Neural crest cell (in vitro differentiated cells): ENCODE data around the gene SLC9A6. TPM values are rescaled to one million over a fixed set of nuclear protein-coding genes. Genes with fewer than 3 reads are reported as not detected.

Experiments
- DNase-seq: peaks from one replicate; pipeline ENCODE4 v3.0.0; 2021; ENCODE audit warnings: low read depth, mixed read lengths, low spot score
- H3K27ac Mint-ChIP-seq: one replicate; pipeline ENCODE4 v1.8.0; 2021; ENCODE audit warnings: mild to moderate bottlenecking, mixed read lengths; ENCODE audit not compliant: unreplicated experiment
- H3K27me3 Mint-ChIP-seq: 2 replicates; pipeline ENCODE4 v1.8.0; 2021; ENCODE audit warnings: low read depth, mild to moderate bottlenecking, mixed read lengths
- H3K36me3 Mint-ChIP-seq: 2 replicates; pipeline ENCODE4 v1.8.0; 2021; ENCODE audit warnings: low read depth, mild to moderate bottlenecking, mixed read lengths
- H3K4me1 Mint-ChIP-seq: 2 replicates; pipeline ENCODE4 v1.8.0; 2021; ENCODE audit warnings: mixed read lengths
- H3K4me3 Mint-ChIP-seq: one replicate; pipeline ENCODE4 v1.8.0; 2021; ENCODE audit warnings: mild to moderate bottlenecking, mixed read lengths
- H3K9me3 Mint-ChIP-seq: 2 replicates; pipeline ENCODE4 v1.8.0; 2021; ENCODE audit warnings: mixed read lengths
- total RNA-seq: library from RNA; stranded (reverse); gene quantifications from 2 replicates; pipeline ENCODE4 v1.2.1, GENCODE V29; 2021
- TF ChIP-seq, protein P1 (sequence below): fragments of 200-600 bp; sonication (generic); conservative IDR thresholded peaks from 2 replicates; pipeline ENCODE4 v1.5.0; 2021; ENCODE audit warnings: antibody characterized with exemption, mild to moderate bottlenecking

SLC9A6 gene
- total RNA-seq, 1 donor from 2014 or later: 19.0 TPM

GRCh38 chrX:136045008-136045407 lies 59.8 kb downstream of the SLC9A6 start:
- DNase-seq: no peak
- H3K36me3 Mint-ChIP-seq: peaks cover 12% of the 10 kb centered on the region
- TF ChIP-seq, protein P1, sequence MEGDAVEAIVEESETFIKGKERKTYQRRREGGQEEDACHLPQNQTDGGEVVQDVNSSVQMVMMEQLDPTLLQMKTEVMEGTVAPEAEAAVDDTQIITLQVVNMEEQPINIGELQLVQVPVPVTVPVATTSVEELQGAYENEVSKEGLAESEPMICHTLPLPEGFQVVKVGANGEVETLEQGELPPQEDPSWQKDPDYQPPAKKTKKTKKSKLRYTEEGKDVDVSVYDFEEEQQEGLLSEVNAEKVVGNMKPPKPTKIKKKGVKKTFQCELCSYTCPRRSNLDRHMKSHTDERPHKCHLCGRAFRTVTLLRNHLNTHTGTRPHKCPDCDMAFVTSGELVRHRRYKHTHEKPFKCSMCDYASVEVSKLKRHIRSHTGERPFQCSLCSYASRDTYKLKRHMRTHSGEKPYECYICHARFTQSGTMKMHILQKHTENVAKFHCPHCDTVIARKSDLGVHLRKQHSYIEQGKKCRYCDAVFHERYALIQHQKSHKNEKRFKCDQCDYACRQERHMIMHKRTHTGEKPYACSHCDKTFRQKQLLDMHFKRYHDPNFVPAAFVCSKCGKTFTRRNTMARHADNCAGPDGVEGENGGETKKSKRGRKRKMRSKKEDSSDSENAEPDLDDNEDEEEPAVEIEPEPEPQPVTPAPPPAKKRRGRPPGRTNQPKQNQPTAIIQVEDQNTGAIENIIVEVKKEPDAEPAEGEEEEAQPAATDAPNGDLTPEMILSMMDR: no peak
- H3K4me1 Mint-ChIP-seq: peaks cover 32% of the 10 kb centered on the region
- no peaks in the 10 kb centered on the region for H3K27me3 Mint-ChIP-seq
- H3K9me3 Mint-ChIP-seq: peaks cover 19% of the 10 kb centered on the region
- peak overlapping the region; percentile 95 for H3K27ac Mint-ChIP-seq
- H3K4me3 Mint-ChIP-seq: no peak overlapping the region

DNA sequence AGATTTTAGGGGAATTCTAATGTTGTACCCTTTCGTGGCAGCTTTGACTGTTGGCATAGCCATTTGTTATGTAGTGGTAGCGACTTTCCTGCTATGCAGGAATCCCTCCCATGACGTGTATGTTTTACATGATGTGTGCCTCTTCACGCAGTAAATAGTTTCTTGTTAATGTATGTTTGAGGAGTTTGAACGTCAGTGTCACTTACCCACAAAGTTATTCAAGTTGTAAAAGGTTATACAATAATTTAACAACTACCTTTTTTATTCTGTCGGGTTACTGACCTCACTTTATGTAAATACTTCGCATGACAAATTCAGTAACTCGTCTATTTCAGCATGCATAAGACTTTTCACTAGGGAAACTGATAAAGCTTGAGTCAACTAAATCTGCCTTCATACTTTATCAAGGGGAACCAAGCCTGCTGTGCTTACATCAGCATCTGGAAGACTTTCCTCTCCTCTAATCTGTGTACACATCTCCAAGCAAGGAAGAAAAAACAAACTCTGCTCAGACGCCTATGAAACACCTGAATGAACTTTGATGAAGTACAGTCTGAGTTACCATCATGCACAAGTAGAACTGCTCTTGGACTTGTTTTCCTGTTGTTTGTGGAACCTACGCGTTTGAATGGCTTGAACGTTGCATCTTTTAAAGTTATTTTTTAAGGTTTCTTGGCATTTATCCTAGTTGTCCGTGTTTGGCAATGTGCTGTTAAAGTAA lies 61.2 kb downstream of the SLC9A6 start:
- peaks cover 22% of the 10 kb centered on the region for H3K9me3 Mint-ChIP-seq

GRCh38 chrX:136047016-136047642 lies 61.9 kb downstream of the SLC9A6 start:
- Mint-ChIP-seq H3K27ac (no peak overlapping the region), H3K27me3 (no peaks in the 10 kb centered on the region), H3K4me3 (no peak overlapping the region), H3K36me3 (peaks cover 17% of the 10 kb centered on the region), H3K9me3 (peaks cover 22% of the 10 kb centered on the region), H3K4me1 (peaks cover 32% of the 10 kb centered on the region)
- TF ChIP-seq, protein P1: no peak
- no peak for DNase-seq

More for the DNA sequence above, 61.2 kb downstream of the SLC9A6 start:
- H3K4me1 Mint-ChIP-seq: peaks cover 32% of the 10 kb centered on the region
- H3K36me3 Mint-ChIP-seq: peaks cover 17% of the 10 kb centered on the region
- TF ChIP-seq, protein P1: no peak
- H3K27ac Mint-ChIP-seq: no peak overlapping the region
- H3K27me3 Mint-ChIP-seq: no peaks in the 10 kb centered on the region
- H3K4me3 Mint-ChIP-seq: no peak overlapping the region
- no peak for DNase-seq

DNA sequence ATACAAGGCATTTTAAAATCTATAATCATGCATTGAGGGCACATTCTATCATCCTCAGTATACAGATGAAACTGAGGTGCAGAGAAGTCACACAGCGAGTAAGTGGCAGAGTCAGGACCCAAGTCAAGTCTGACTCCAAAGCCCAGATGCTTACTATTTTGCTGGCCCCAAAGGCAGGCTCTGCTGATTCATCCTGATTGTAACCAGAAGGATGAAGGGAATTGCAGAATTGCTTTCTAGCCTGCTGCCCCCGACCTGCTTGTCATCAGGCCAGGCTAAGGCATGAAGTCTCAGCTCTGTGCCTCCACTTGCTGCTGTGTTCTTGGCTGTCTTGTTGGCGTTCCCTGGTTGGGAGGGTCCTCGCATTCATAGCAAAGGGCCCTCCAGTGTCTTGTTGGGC lies 62.7 kb downstream of the SLC9A6 start:
- TF ChIP-seq, protein P1: no peak
- Mint-ChIP-seq H3K4me3 (no peak overlapping the region), H3K27me3 (no peaks in the 10 kb centered on the region), H3K36me3 (peaks cover 17% of the 10 kb centered on the region), H3K27ac (no peak overlapping the region), H3K9me3 (peaks cover 22% of the 10 kb centered on the region), H3K4me1 (peaks cover 32% of the 10 kb centered on the region)
- DNase-seq: no peak

- no peak for DNase-seq
- TF ChIP-seq, protein P1: no peak
- Mint-ChIP-seq H3K4me1 (peaks cover 32% of the 10 kb centered on the region), H3K36me3 (peaks cover 17% of the 10 kb centered on the region), H3K9me3 (peaks cover 22% of the 10 kb centered on the region), H3K27me3 (no peaks in the 10 kb centered on the region), H3K4me3 (no peak overlapping the region), H3K27ac (no peak overlapping the region)
These were observed 63.2 kb downstream of the SLC9A6 start for GRCh38 chrX:136048446-136048845.
